ENCODE results near the gene POPDC2. TPM values are rescaled to one million over a fixed set of nuclear protein-coding genes. Genes with fewer than 3 reads are reported as not detected.

The POPDC2 gene
- total and polyA plus RNA-seq, 7 donors = 30.7 to 205 (median 137) TPM

- H3K27me3 ChIP-seq (ENCODE audit: insufficient read depth in 3 of 3, low read length in 2 of 3) = no peaks in the 10 kb centered on the region
- no peak for ATAC-seq
- peak overlapping the region; percentile 64 for H3K27ac ChIP-seq
- H3K4me1 ChIP-seq = peaks cover 61% of the 10 kb centered on the region
- TF ChIP-seq CTCF (IDR thresholded peaks at IDR 0.05) = no peak
- intact Hi-C loops (cut with DNase I) = no loop called here
- H3K4me3 ChIP-seq = no peak overlapping the region
- WGBS, 3 donors = 52 to 70% (median 65%) methylated on average over 8 of the region's 8 CpGs
- H3K36me3 ChIP-seq (ENCODE audit: insufficient read depth in 1 of 2, low read depth in 1 of 2) = no peaks in the 10 kb centered on the region
- no peaks in the 10 kb centered on the region for H3K9me3 ChIP-seq
- DNase-seq = no peak
Observed at GRCh38 chr3:119627461-119627860, 32.9 kb downstream of the POPDC2 start.

- H3K4me1 ChIP-seq = peaks cover 55% of the 10 kb centered on the region
- DNase-seq (no peak), ATAC-seq (peak in 1 of 4 donors; percentile 16)
- H3K27me3 ChIP-seq (ENCODE audit: insufficient read depth in 3 of 3, low read length in 2 of 3) = no peaks in the 10 kb centered on the region
- intact Hi-C loops (cut with DNase I) = no loop called here
- H3K36me3 ChIP-seq (ENCODE audit: insufficient read depth in 1 of 2, low read depth in 1 of 2) = no peaks in the 10 kb centered on the region
- H3K4me3 ChIP-seq = no peak overlapping the region
- H3K9me3 ChIP-seq = no peaks in the 10 kb centered on the region
- WGBS, 3 donors = 56 to 79% (median 71%) methylated on average over 1 of the region's 1 CpG
- no peak for TF ChIP-seq CTCF (IDR thresholded peaks at IDR 0.05)
- peak overlapping the region; percentile 57 for H3K27ac ChIP-seq
Observed at GRCh38 chr3:119626196-119626595, 34.2 kb downstream of the POPDC2 start.

GRCh38 chr3:119625451-119626153, 34.8 kb downstream of the POPDC2 start:
- intact Hi-C loops (cut with DNase I) = no loop called here
- Histone ChIP-seq H3K27ac (peak overlapping the region; percentile 57), H3K4me1 (peaks cover 55% of the 10 kb centered on the region)

GRCh38 chr3:119624002-119624720, 36.2 kb downstream of the POPDC2 start:
- TF ChIP-seq CTCF (IDR thresholded peaks at IDR 0.05) = no peak
- H3K4me1 ChIP-seq = peaks cover 54% of the 10 kb centered on the region
- no peaks in the 10 kb centered on the region for H3K9me3 ChIP-seq
- intact Hi-C loops (cut with DNase I) = no loop called here
- DNase-seq (no peak), ATAC-seq (no peak)
- H3K27me3 ChIP-seq (ENCODE audit: insufficient read depth in 3 of 3, low read length in 2 of 3) = no peaks in the 10 kb centered on the region
- H3K27ac ChIP-seq = no peak overlapping the region
- WGBS, 3 donors = 87 to 91% (median 90%) methylated on average over 9 of the region's 9 CpGs
- no peak overlapping the region for H3K4me3 ChIP-seq
- H3K36me3 ChIP-seq (ENCODE audit: insufficient read depth in 1 of 2, low read depth in 1 of 2) = no peaks in the 10 kb centered on the region

More at GRCh38 chr3:119625451-119626153, 34.8 kb downstream of the POPDC2 start:
- Histone ChIP-seq H3K4me3 (no peak overlapping the region), H3K36me3 (ENCODE audit: insufficient read depth in 1 of 2, low read depth in 1 of 2) (no peaks in the 10 kb centered on the region), H3K27me3 (ENCODE audit: insufficient read depth in 3 of 3, low read length in 2 of 3) (no peaks in the 10 kb centered on the region), H3K9me3 (no peaks in the 10 kb centered on the region)
- WGBS, 3 donors = 46 to 48% (median 46%) methylated on average over 8 of the region's 8 CpGs
- ATAC-seq (peak; percentile 44 to 62 (median 46)), DNase-seq (no peak)
- no peak for TF ChIP-seq CTCF (IDR thresholded peaks at IDR 0.05)
